Activated CD4-positive, alpha-beta T cell treated with anti-CD3 and anti-CD28 coated beads for 4 hours (primary cell): ENCODE measurements around the gene CCDC12.
A peak's percentile ranks its signal among the peaks of the same experiment; 100 is the strongest.

Experiments used
- DNase-seq, 2 donors: peaks; one replicate each; pipeline ENCODE4 v3.0.0-alpha.2; 2020

Gene CCDC12

GRCh38 chr3:46935168-46935858 is 41.2 kb downstream of the CCDC12 start:
- DNase-seq = no peak

GRCh38 chr3:46934498-46935167 is 41.9 kb downstream of the CCDC12 start:
- no peak for DNase-seq

GRCh38 chr3:46934072-46934471 is 42.5 kb downstream of the CCDC12 start:
- no peak for DNase-seq

GRCh38 chr3:46933261-46933660 is 43.3 kb downstream of the CCDC12 start:
- no peak for DNase-seq

GRCh38 chr3:46932455-46933225 is 43.9 kb downstream of the CCDC12 start:
- no peak for DNase-seq

- DNase-seq = no peak
Observed at GRCh38 chr3:46931631-46932331, 44.8 kb downstream of the CCDC12 start.

GRCh38 chr3:46930945-46931403 is 45.6 kb downstream of the CCDC12 start:
- no peak for DNase-seq

GRCh38 chr3:46930166-46930944 is 46.2 kb downstream of the CCDC12 start:
- no peak for DNase-seq

- no peak for DNase-seq
Observed at GRCh38 chr3:46929324-46929723, 47.2 kb downstream of the CCDC12 start.

- DNase-seq = no peak
Observed at GRCh38 chr3:46928282-46928681, 48.3 kb downstream of the CCDC12 start.

GRCh38 chr3:46927718-46928073 is 48.8 kb downstream of the CCDC12 start:
- no peak for DNase-seq

- DNase-seq = no peak
Observed at GRCh38 chr3:46926871-46927717, 49.5 kb downstream of the CCDC12 start.

- DNase-seq = no peak
Observed at GRCh38 chr3:46926447-46926846, 50.1 kb downstream of the CCDC12 start.

GRCh38 chr3:46926039-46926438 is 50.5 kb downstream of the CCDC12 start:
- DNase-seq = no peak

GRCh38 chr3:46925585-46925934 is 51.0 kb downstream of the CCDC12 start:
- no peak for DNase-seq

- DNase-seq = no peak
Observed at GRCh38 chr3:46924921-46925584, 51.5 kb downstream of the CCDC12 start.

GRCh38 chr3:46923559-46924350 is 52.8 kb downstream of the CCDC12 start:
- peak; percentile 31 to 36 for DNase-seq

GRCh38 chr3:46922871-46923558 is 53.5 kb downstream of the CCDC12 start:
- DNase-seq = no peak

GRCh38 chr3:46922426-46922825 is 54.1 kb downstream of the CCDC12 start:
- no peak for DNase-seq
